ENCODE results near the gene TPRG1.

TPRG1 gene

GRCh38 chr3:189295089-189295488 is 123.3 kb downstream of the TPRG1 start:
- Mint-ChIP-seq H3K4me1 (peaks cover 9% of the 10 kb centered on the region), H3K27me3 (ENCODE audit: low read depth) (peaks cover 8% of the 10 kb centered on the region), H3K36me3 (ENCODE audit: low read depth) (no peaks in the 10 kb centered on the region), H3K9me3 (no peaks in the 10 kb centered on the region), H3K4me3 (no peak overlapping the region), H3K27ac (no peak overlapping the region)
- TF ChIP-seq CTCF (IDR thresholded peaks at IDR 0.05; ENCODE audit: unreplicated experiment in 3 of 3), result no peak

- H3K4me3 Mint-ChIP-seq, result no peak overlapping the region
- TF ChIP-seq CTCF (IDR thresholded peaks at IDR 0.05; ENCODE audit: unreplicated experiment in 3 of 3), result no peak
- no peak overlapping the region for H3K27ac Mint-ChIP-seq
- peaks cover 3% of the 10 kb centered on the region for H3K4me1 Mint-ChIP-seq
- H3K9me3 Mint-ChIP-seq, result no peaks in the 10 kb centered on the region
- H3K36me3 Mint-ChIP-seq (ENCODE audit: low read depth), result no peaks in the 10 kb centered on the region
- H3K27me3 Mint-ChIP-seq (ENCODE audit: low read depth), result peaks cover 5% of the 10 kb centered on the region
Measured at GRCh38 chr3:189297932-189298331, 126.2 kb downstream of the TPRG1 start.

- Mint-ChIP-seq H3K4me3 (no peak overlapping the region), H3K27ac (no peak overlapping the region), H3K36me3 (ENCODE audit: low read depth) (no peaks in the 10 kb centered on the region)
Measured at GRCh38 chr3:189298469-189299375, 127.0 kb downstream of the TPRG1 start.

GRCh38 chr3:189300345-189300744 is 128.6 kb downstream of the TPRG1 start:
- peaks cover 5% of the 10 kb centered on the region for H3K27me3 Mint-ChIP-seq (ENCODE audit: low read depth)
- no peak overlapping the region for H3K27ac Mint-ChIP-seq
- no peaks in the 10 kb centered on the region for H3K9me3 Mint-ChIP-seq
- no peaks in the 10 kb centered on the region for H3K36me3 Mint-ChIP-seq (ENCODE audit: low read depth)
- H3K4me3 Mint-ChIP-seq, result no peak overlapping the region
- TF ChIP-seq CTCF (IDR thresholded peaks at IDR 0.05; ENCODE audit: unreplicated experiment in 3 of 3), result no peak
- H3K4me1 Mint-ChIP-seq, result peaks cover 5% of the 10 kb centered on the region

More at GRCh38 chr3:189298469-189299375, 127.0 kb downstream of the TPRG1 start:
- H3K9me3 Mint-ChIP-seq, result no peaks in the 10 kb centered on the region
- no peaks in the 10 kb centered on the region for H3K4me1 Mint-ChIP-seq
- TF ChIP-seq CTCF (IDR thresholded peaks at IDR 0.05; ENCODE audit: unreplicated experiment in 3 of 3), result no peak
- peaks cover 5% of the 10 kb centered on the region for H3K27me3 Mint-ChIP-seq (ENCODE audit: low read depth)

GRCh38 chr3:189301479-189301878 is 129.7 kb downstream of the TPRG1 start:
- no peaks in the 10 kb centered on the region for H3K9me3 Mint-ChIP-seq
- no peak overlapping the region for H3K4me3 Mint-ChIP-seq
- H3K27ac Mint-ChIP-seq, result no peak overlapping the region
- no peaks in the 10 kb centered on the region for H3K36me3 Mint-ChIP-seq (ENCODE audit: low read depth)
- peaks cover 5% of the 10 kb centered on the region for H3K27me3 Mint-ChIP-seq (ENCODE audit: low read depth)
- H3K4me1 Mint-ChIP-seq, result peaks cover 5% of the 10 kb centered on the region
- no peak for TF ChIP-seq CTCF (IDR thresholded peaks at IDR 0.05; ENCODE audit: unreplicated experiment in 3 of 3)

GRCh38 chr3:189303584-189303983 is 131.8 kb downstream of the TPRG1 start:
- H3K27me3 Mint-ChIP-seq (ENCODE audit: low read depth), result no peaks in the 10 kb centered on the region
- TF ChIP-seq CTCF (IDR thresholded peaks at IDR 0.05; ENCODE audit: unreplicated experiment in 3 of 3), result no peak
- H3K36me3 Mint-ChIP-seq (ENCODE audit: low read depth), result no peaks in the 10 kb centered on the region
- peaks cover 14% of the 10 kb centered on the region for H3K4me1 Mint-ChIP-seq
- no peaks in the 10 kb centered on the region for H3K9me3 Mint-ChIP-seq
- no peak overlapping the region for H3K4me3 Mint-ChIP-seq
- H3K27ac Mint-ChIP-seq, result no peak overlapping the region

Data from nephron (organoid).